ENCODE measurements around the gene RBMS2. TPM values are rescaled to one million over a fixed set of nuclear protein-coding genes. Genes with fewer than 3 reads are reported as not detected.

The RBMS2 gene
- polyA plus RNA-seq, 1 of the 3 experiments (the other 2 are of a cell fraction), result 8.9 TPM

GRCh38 chr12:56622535-56622934 lies 100.9 kb downstream of the RBMS2 start:
- CTCF ChIA-PET, result interaction anchor here (0.8 to 4.8 kb wide), 3 partner anchors 13 to 50 kb away, joined by 4 to 35 read pairs (median 4); no protein-coding TSS in a partner anchor
- Histone ChIP-seq H3K9ac (no peak overlapping the region), H3K4me3 (ENCODE audit: low read depth in 2 of 2, low read length in 1 of 2) (no peak overlapping the region), H3K9me3 (no peaks in the 10 kb centered on the region), H3K27ac (ENCODE audit: low read depth in 2 of 2, low read length in 1 of 2) (no peak overlapping the region), H3K36me3 (replicated peaks in 1 of 2; ENCODE audit: control insufficient read depth in 1 of 2, insufficient read depth in 2 of 2, low read length in 1 of 2) (peaks cover 31 to 64% of the 10 kb centered on the region in 2 experiments), H3K4me1 (ENCODE audit: control insufficient read depth in 1 of 2, insufficient read depth in 2 of 2, low read depth in 1 of 2, low read length in 1 of 2) (no peaks in the 10 kb centered on the region), H3K27me3 (ENCODE audit: insufficient read depth) (no peaks in the 10 kb centered on the region), H3K9me2 (no peaks in the 10 kb centered on the region), H4K20me1 (ENCODE audit: insufficient read depth) (peaks cover 95% of the 10 kb centered on the region), H3K4me2 (no peak overlapping the region), H2AFZ (ENCODE audit: low read depth) (no peak overlapping the region), H3K79me2 (ENCODE audit: insufficient read depth) (peaks cover 100% of the 10 kb centered on the region), H3F3A (replicated peaks; ENCODE audit: insufficient read depth) (peaks cover 4% of the 10 kb centered on the region)
- TF ChIP-seq GABPA (IDR thresholded peaks at IDR 0.05; ENCODE audit: low read depth), result no peak
- TF ChIP-seq GATA2 (CRISPR knock-in tag; IDR thresholded peaks at IDR 0.05), result no peak
- TF ChIP-seq RXRA (IDR thresholded peaks at IDR 0.05; ENCODE audit: borderline replicate concordance, low read depth), result no peak
- TF ChIP-seq RFX5 (IDR thresholded peaks at IDR 0.05; ENCODE audit: low read length), result no peak
- no peak for TF ChIP-seq USF1 (IDR thresholded peaks at IDR 0.05; ENCODE audit: borderline replicate concordance, low read depth)
- 91% methylated on average over 1 of the region's 1 CpG for WGBS (ENCODE audit: low lambda C conversion rate)
- no peak for DNase-seq
- POLR2A ChIA-PET, result no interaction called here

GRCh38 chr12:56626701-56627100 lies 105.1 kb downstream of the RBMS2 start:
- TF ChIP-seq GABPA (IDR thresholded peaks at IDR 0.05; ENCODE audit: low read depth) (no peak), MAX (IDR thresholded peaks at IDR 0.05; ENCODE audit: low read depth) (no peak), USF2 (IDR thresholded peaks at IDR 0.05; ENCODE audit: borderline replicate concordance, low read depth, low read length) (no peak), CHD2 (IDR thresholded peaks at IDR 0.05; ENCODE audit: low read length, partially characterized antibody) (no peak), PBX3 (IDR thresholded peaks at IDR 0.05) (no peak), USF1 (IDR thresholded peaks at IDR 0.05; ENCODE audit: borderline replicate concordance, low read depth) (no peak), FOSL2 (IDR thresholded peaks at IDR 0.05; ENCODE audit: borderline replicate concordance, low read depth) (no peak), REST (IDR thresholded peaks at IDR 0.05; ENCODE audit: low read depth, low read length) (no peak), MXI1 (IDR thresholded peaks at IDR 0.05; ENCODE audit: low read depth, low read length) (no peak), NRF1 (IDR thresholded peaks at IDR 0.05; ENCODE audit: low read depth, low read length) (no peak)
- Histone ChIP-seq H3K9ac (no peak overlapping the region), H3K27me3 (ENCODE audit: insufficient read depth) (no peaks in the 10 kb centered on the region), H2AFZ (ENCODE audit: low read depth) (no peak overlapping the region), H3K9me2 (no peaks in the 10 kb centered on the region), H3F3A (replicated peaks; ENCODE audit: insufficient read depth) (peaks cover 17% of the 10 kb centered on the region), H3K4me2 (no peak overlapping the region), H3K79me2 (ENCODE audit: insufficient read depth) (peaks cover 88% of the 10 kb centered on the region), H3K4me1 (ENCODE audit: control insufficient read depth in 1 of 2, insufficient read depth in 2 of 2, low read depth in 1 of 2, low read length in 1 of 2) (peaks cover 0 to 12% of the 10 kb centered on the region in 2 experiments; a peak in 3 of 4 replicates), H3K9me3 (no peaks in the 10 kb centered on the region), H3K4me3 (ENCODE audit: low read depth in 2 of 2, low read length in 1 of 2) (no peak overlapping the region), H4K20me1 (ENCODE audit: insufficient read depth) (peaks cover 80% of the 10 kb centered on the region), H3K27ac (ENCODE audit: low read depth in 2 of 2, low read length in 1 of 2) (no peak overlapping the region), H3K36me3 (replicated peaks in 1 of 2; ENCODE audit: control insufficient read depth in 1 of 2, insufficient read depth in 2 of 2, low read length in 1 of 2) (peaks cover 19 to 35% of the 10 kb centered on the region in 2 experiments)
- ChIA-PET CTCF (interaction anchor here (0.7 to 3.3 kb wide), 7 partner anchors 9 to 113 kb away, joined by 3 to 26 read pairs (median 4); no protein-coding TSS in a partner anchor), POLR2A (no interaction called here)
- no peak for DNase-seq
